ENCODE data around the gene ASNSD1. TPM values are rescaled to one million over a fixed set of nuclear protein-coding genes. Genes with fewer than 3 reads are reported as not detected.

ASNSD1 gene
- total RNA-seq, 1 experiment from 2014 or later = 48.5 TPM

- H3K4me1 ChIP-seq (ENCODE audit: insufficient read depth, low read length) = no peaks in the 10 kb centered on the region; the same call in 1 of the 2 replicates
- H2BK5ac ChIP-seq (ENCODE audit: insufficient read length, low read length) = no peak overlapping the region
- no peak overlapping the region; a peak in 1 of 5 replicates for H3K4me3 Mint-ChIP-seq
- H3K14ac ChIP-seq (ENCODE audit: insufficient read depth, low read length) = no peak overlapping the region
- no peaks in the 10 kb centered on the region for H3K9me3 ChIP-seq (ENCODE audit: control insufficient read depth, low read depth, low read length)
- no CpG with 5 or more reads among the region's 5 CpGs for WGBS (ENCODE audit: extremely low coverage, insufficient read length, low lambda C conversion rate)
- H2BK120ac ChIP-seq (ENCODE audit: low read depth, low read length, poor library complexity, severe bottlenecking) = no peak overlapping the region
- H2BK20ac ChIP-seq (ENCODE audit: low read depth, low read length, poor library complexity, severe bottlenecking) = no peak overlapping the region
- H2BK12ac ChIP-seq (ENCODE audit: insufficient read length, low read depth, low read length) = no peak overlapping the region
- no peaks in the 10 kb centered on the region for H4K20me1 ChIP-seq (ENCODE audit: control insufficient read depth, insufficient read depth, insufficient read length)
- no peak overlapping the region for H4K91ac ChIP-seq (ENCODE audit: insufficient read length, low read depth, low read length)
- H3K79me1 ChIP-seq (ENCODE audit: insufficient read depth, low read depth, low read length, poor library complexity, severe bottlenecking) = no peaks in the 10 kb centered on the region
- no peaks in the 10 kb centered on the region for H3K27me3 Mint-ChIP-seq (ENCODE audit: low read depth)
- TF ChIP-seq, protein P1, sequence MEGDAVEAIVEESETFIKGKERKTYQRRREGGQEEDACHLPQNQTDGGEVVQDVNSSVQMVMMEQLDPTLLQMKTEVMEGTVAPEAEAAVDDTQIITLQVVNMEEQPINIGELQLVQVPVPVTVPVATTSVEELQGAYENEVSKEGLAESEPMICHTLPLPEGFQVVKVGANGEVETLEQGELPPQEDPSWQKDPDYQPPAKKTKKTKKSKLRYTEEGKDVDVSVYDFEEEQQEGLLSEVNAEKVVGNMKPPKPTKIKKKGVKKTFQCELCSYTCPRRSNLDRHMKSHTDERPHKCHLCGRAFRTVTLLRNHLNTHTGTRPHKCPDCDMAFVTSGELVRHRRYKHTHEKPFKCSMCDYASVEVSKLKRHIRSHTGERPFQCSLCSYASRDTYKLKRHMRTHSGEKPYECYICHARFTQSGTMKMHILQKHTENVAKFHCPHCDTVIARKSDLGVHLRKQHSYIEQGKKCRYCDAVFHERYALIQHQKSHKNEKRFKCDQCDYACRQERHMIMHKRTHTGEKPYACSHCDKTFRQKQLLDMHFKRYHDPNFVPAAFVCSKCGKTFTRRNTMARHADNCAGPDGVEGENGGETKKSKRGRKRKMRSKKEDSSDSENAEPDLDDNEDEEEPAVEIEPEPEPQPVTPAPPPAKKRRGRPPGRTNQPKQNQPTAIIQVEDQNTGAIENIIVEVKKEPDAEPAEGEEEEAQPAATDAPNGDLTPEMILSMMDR (conservative IDR thresholded peaks at IDR 0.05) = peak; percentile 69
- no peak overlapping the region for H3K18ac ChIP-seq (ENCODE audit: insufficient read length, low read depth, low read length)
- no peak overlapping the region for H3K27ac ChIP-seq (ENCODE audit: insufficient read length, low read depth, low read length)
- no peaks in the 10 kb centered on the region for H3K36me3 Mint-ChIP-seq (ENCODE audit: insufficient read depth in 1 of 3, low read depth in 3 of 3)
- no peak overlapping the region for H2BK15ac ChIP-seq (ENCODE audit: low read depth, low read length)
- H3K27ac Mint-ChIP-seq = no peak overlapping the region
- no peak overlapping the region for H2AFZ ChIP-seq (ENCODE audit: low read length)
- H4K5ac ChIP-seq (ENCODE audit: insufficient read length, low read depth, low read length) = no peak overlapping the region
- peaks cover 0 to 4% of the 10 kb centered on the region in 2 experiments; a peak in 1 of 4 replicates for H3K4me1 Mint-ChIP-seq
- H3K23me2 ChIP-seq (ENCODE audit: insufficient read length, low read depth, low read length, poor library complexity, severe bottlenecking) = no peaks in the 10 kb centered on the region
- no peaks in the 10 kb centered on the region for H3K27me3 ChIP-seq (ENCODE audit: insufficient read depth, low read length)
- H3K79me2 ChIP-seq (ENCODE audit: insufficient read depth, low read length) = no peaks in the 10 kb centered on the region
- H3K9me3 Mint-ChIP-seq = no peaks in the 10 kb centered on the region
- H3K4me2 ChIP-seq (ENCODE audit: insufficient read depth, insufficient read length, low read length) = no peak overlapping the region
- H3K4ac ChIP-seq (ENCODE audit: low read depth, low read length) = no peak overlapping the region
- no peak for DNase-seq
- H3K56ac ChIP-seq (ENCODE audit: insufficient read length, low read depth, low read length) = no peak overlapping the region
- no peak overlapping the region for H3K23ac ChIP-seq (ENCODE audit: insufficient read length, low read depth, low read length)
- no peak overlapping the region for H4K8ac ChIP-seq (replicated peaks; ENCODE audit: insufficient read length, low read depth, low read length)
- H2AK5ac ChIP-seq (ENCODE audit: insufficient read length, low read length) = no peak overlapping the region
- no peak overlapping the region for H3K9ac ChIP-seq (ENCODE audit: extremely low read depth, insufficient read length, low read length)
- H3T11ph ChIP-seq (ENCODE audit: low read length) = no peak overlapping the region
These were observed 27.9 kb upstream of the ASNSD1 start for GRCh38 chr2:189633392-189633811.

All from H9 (cell line).